CD14-positive monocyte (primary cell): ENCODE data around the gene MTSS2. TPM values are rescaled to one million over a fixed set of nuclear protein-coding genes. Genes with fewer than 3 reads are reported as not detected.

Source experiments
- DNase-seq, 3 donors: peaks; one replicate each; pipeline ENCODE4 v3.0.0-alpha.2; 2011 to 2022
- H2AFZ ChIP-seq: 2 replicates; pipeline ENCODE4 v1.6.0; 2012; ENCODE audit warnings: mild to moderate bottlenecking, low read depth, low read length, inconsistent platforms; ENCODE audit not compliant: insufficient read depth, poor library complexity, severe bottlenecking
- H3K27ac ChIP-seq, 2 donors: 1 replicate in 1 of 2; 2 replicates in 1 of 2; pipeline ENCODE4 v1.5.1; 2012 to 2013; ENCODE audit warnings: low read length in 2 of 2, control low read depth in 1 of 2, inconsistent platforms in 1 of 2, low read depth in 1 of 2, mild to moderate bottlenecking in 1 of 2
- H3K27me3 ChIP-seq, 2 donors: one replicate each; pipeline versions ENCODE4 v1.6.0 to v1.6.1; 2011 to 2013; ENCODE audit warnings: low read length in 2 of 2; ENCODE audit not compliant: control insufficient read depth in 2 of 2, insufficient read depth in 2 of 2
- H3K36me3 ChIP-seq, 2 donors: replicated peaks in 1 of 2; 1 replicate in 1 of 2; 2 replicates in 1 of 2; pipeline versions ENCODE4 v1.5.1 to v1.6.1; 2012 to 2013; ENCODE audit warnings: low read length in 2 of 2, control low read depth in 1 of 2, inconsistent platforms in 1 of 2, mild to moderate bottlenecking in 1 of 2; ENCODE audit not compliant: insufficient read depth in 2 of 2, control insufficient read depth in 1 of 2
- H3K4me1 ChIP-seq, 2 donors: 1 replicate in 1 of 2; 2 replicates in 1 of 2; pipeline versions ENCODE4 v1.5.1 to v1.6.1; 2012 to 2013; ENCODE audit warnings: low read length in 2 of 2, control low read depth in 1 of 2, inconsistent platforms in 1 of 2, mild to moderate bottlenecking in 1 of 2, moderate library complexity in 1 of 2; ENCODE audit not compliant: insufficient read depth in 2 of 2, control insufficient read depth in 1 of 2
- H3K4me2 ChIP-seq: replicated peaks from 2 replicates; pipeline ENCODE3; 2012; ENCODE audit warnings: low read length, moderate library complexity, mild to moderate bottlenecking; ENCODE audit not compliant: poor library complexity, severe bottlenecking; ENCODE audit errors: extremely low read depth
- H3K4me3 ChIP-seq, 3 experiments: fragments of 200-600 bp in 1 of 3; sonication (generic) in 1 of 3; replicated peaks in 1 of 3; 1 replicate in 2 of 3; 2 replicates in 1 of 3; pipeline ENCODE4 v1.5.1; 2011 to 2013; ENCODE audit warnings: low read length in 3 of 3, mild to moderate bottlenecking in 3 of 3, control low read depth in 2 of 3, low read depth in 2 of 3, inconsistent platforms in 1 of 3, moderate library complexity in 1 of 3
- H3K79me2 ChIP-seq: 2 replicates; pipeline ENCODE4 v1.6.0; 2012; ENCODE audit warnings: mild to moderate bottlenecking, control low read depth, inconsistent platforms, low read length, moderate library complexity; ENCODE audit not compliant: insufficient read depth
- H3K9ac ChIP-seq: 2 replicates; pipeline ENCODE4 v1.6.0; 2017; ENCODE audit warnings: low read length, mild to moderate bottlenecking; ENCODE audit not compliant: insufficient read depth, poor library complexity, severe bottlenecking
- H3K9me3 ChIP-seq, 2 donors: replicated peaks in 1 of 2; 1 replicate in 1 of 2; 2 replicates in 1 of 2; pipeline versions ENCODE4 v1.5.1 to v1.6.1; 2012 to 2013; ENCODE audit warnings: low read length in 2 of 2, control low read depth in 1 of 2; ENCODE audit not compliant: control insufficient read depth in 1 of 2, insufficient read depth in 1 of 2
- H4K20me1 ChIP-seq: 2 replicates; pipeline ENCODE4 v1.6.0; 2012; ENCODE audit warnings: mild to moderate bottlenecking, low read length, control low read depth, moderate library complexity; ENCODE audit not compliant: insufficient read depth
- H3K27ac Mint-ChIP-seq, 7 donors: one replicate each; pipeline ENCODE4 v1.8.0; 2020; ENCODE audit warnings: mild to moderate bottlenecking in 7 of 7, mixed read lengths in 7 of 7, moderate library complexity in 6 of 7, inconsistent platforms in 2 of 7
- H3K27me3 Mint-ChIP-seq, 3 donors: one replicate each; pipeline ENCODE4 v1.8.0; 2021 to 2022; ENCODE audit warnings: low read depth in 3 of 3, mild to moderate bottlenecking in 3 of 3, mixed read lengths in 3 of 3, moderate library complexity in 3 of 3, inconsistent platforms in 1 of 3
- H3K36me3 Mint-ChIP-seq, 2 donors: one replicate each; pipeline ENCODE4 v1.8.0; 2020; ENCODE audit warnings: mixed read lengths in 2 of 2, inconsistent platforms in 1 of 2, mild to moderate bottlenecking in 1 of 2
- H3K4me1 Mint-ChIP-seq: one replicate; pipeline ENCODE4 v1.8.0; 2020; ENCODE audit warnings: mild to moderate bottlenecking, mixed read lengths
- H3K4me3 Mint-ChIP-seq, 2 donors: one replicate each; pipeline ENCODE4 v1.8.0; 2020; ENCODE audit warnings: mild to moderate bottlenecking in 2 of 2, mixed read lengths in 2 of 2, moderate library complexity in 1 of 2
- H3K9me3 Mint-ChIP-seq, 7 donors: one replicate each; pipeline ENCODE4 v1.8.0; 2020 to 2022; ENCODE audit warnings: mixed read lengths in 7 of 7, mild to moderate bottlenecking in 6 of 7, moderate library complexity in 6 of 7, inconsistent platforms in 2 of 7
- WGBS: methylation state at CpG from one replicate; pipeline ENCODE4 v1.1.5; 2013; ENCODE audit warnings: missing lambda C conversion rate; ENCODE audit not compliant: insufficient coverage; 5-methylcytosine and 5-hydroxymethylcytosine counted together
- intact Hi-C, 2 donors: fragments of 100-400 bp; cut with micrococcal nuclease; formaldehyde crosslinking; loops; one replicate each; pipeline versions ENCODE4 v1.15.0 to v1.15.1; 2023
- polyA plus RNA-seq, 3 donors: library from polyadenylated mRNA; depleted of rRNA in 1 of 3; unstranded in 2 of 3; stranded (reverse) in 1 of 3; fragments of 300-500 nt in 2 of 3; fragments of >200 nt in 1 of 3; fragmentation: Illumina TruSeq in 2 of 3; gene quantifications; 1 replicate in 2 of 3; 2 replicates in 1 of 3; pipeline ENCODE4 v1.2.3, GENCODE V29; 2012 to 2021
- TF ChIP-seq, protein P1 (sequence below): fragments of 200-600 bp; IDR thresholded peaks from one replicate; pipeline ENCODE4 v1.8.0; 2022; ENCODE audit warnings: antibody characterized with exemption, mild to moderate bottlenecking

The MTSS2 gene
- polyA plus RNA-seq, 3 donors = 1.5 TPM; not detected in 2

DNA sequence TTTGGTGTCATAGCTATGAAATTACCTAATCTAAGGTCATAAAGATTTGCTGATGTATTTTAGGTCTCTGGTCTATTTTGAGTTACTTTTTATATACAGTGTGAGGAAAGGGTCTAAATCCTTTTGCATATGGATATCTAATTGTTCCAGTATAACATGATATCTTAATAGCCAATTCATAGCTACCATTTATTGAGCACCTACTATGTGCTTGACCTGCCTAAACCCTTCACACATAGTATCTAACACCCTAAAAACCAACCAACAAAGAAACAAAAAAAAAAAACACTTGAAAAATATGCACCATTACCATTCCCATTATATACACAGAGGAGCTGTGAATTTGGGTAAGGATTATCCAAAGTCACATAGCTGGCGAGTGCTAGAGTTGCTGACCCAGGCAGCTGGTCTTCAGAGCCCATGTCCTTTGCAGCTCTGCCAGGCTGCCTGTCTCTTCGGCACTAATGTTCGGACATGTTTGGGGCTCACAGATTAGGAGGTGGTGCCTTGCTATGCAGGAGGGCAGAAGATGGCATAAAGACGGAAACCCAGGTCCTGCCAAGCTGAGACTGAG lies 48.8 kb upstream of the MTSS2 start:
- no peak overlapping the region for H3K4me3 Mint-ChIP-seq
- H3K27me3 ChIP-seq = no peaks in the 10 kb centered on the region
- no peaks in the 10 kb centered on the region for H3K79me2 ChIP-seq
- H3K4me2 ChIP-seq = no peak overlapping the region
- H3K4me3 ChIP-seq = no peak overlapping the region
- intact Hi-C loops = no loop called here
- no peak for DNase-seq
- TF ChIP-seq, protein P1, sequence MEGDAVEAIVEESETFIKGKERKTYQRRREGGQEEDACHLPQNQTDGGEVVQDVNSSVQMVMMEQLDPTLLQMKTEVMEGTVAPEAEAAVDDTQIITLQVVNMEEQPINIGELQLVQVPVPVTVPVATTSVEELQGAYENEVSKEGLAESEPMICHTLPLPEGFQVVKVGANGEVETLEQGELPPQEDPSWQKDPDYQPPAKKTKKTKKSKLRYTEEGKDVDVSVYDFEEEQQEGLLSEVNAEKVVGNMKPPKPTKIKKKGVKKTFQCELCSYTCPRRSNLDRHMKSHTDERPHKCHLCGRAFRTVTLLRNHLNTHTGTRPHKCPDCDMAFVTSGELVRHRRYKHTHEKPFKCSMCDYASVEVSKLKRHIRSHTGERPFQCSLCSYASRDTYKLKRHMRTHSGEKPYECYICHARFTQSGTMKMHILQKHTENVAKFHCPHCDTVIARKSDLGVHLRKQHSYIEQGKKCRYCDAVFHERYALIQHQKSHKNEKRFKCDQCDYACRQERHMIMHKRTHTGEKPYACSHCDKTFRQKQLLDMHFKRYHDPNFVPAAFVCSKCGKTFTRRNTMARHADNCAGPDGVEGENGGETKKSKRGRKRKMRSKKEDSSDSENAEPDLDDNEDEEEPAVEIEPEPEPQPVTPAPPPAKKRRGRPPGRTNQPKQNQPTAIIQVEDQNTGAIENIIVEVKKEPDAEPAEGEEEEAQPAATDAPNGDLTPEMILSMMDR = no peak
- H3K36me3 ChIP-seq = peaks cover 31 to 69% of the 10 kb centered on the region in 2 donors
- H3K9me3 ChIP-seq = no peaks in the 10 kb centered on the region
- peaks cover 6 to 10% of the 10 kb centered on the region in 2 donors for H3K4me1 ChIP-seq
- WGBS = 96% methylated on average over 4 of the region's 4 CpGs
- H4K20me1 ChIP-seq = peaks cover 4% of the 10 kb centered on the region
- peak overlapping the region in 1 of 7 donors; percentile 8 for H3K27ac Mint-ChIP-seq
- peaks cover 15% of the 10 kb centered on the region for H3K4me1 Mint-ChIP-seq
- no peaks in the 10 kb centered on the region for H3K9me3 Mint-ChIP-seq
- peaks cover 0 to 2% (median 0%) of the 10 kb centered on the region in 3 donors for H3K27me3 Mint-ChIP-seq
- H2AFZ ChIP-seq = no peak overlapping the region
- H3K36me3 Mint-ChIP-seq = peaks cover 60 to 77% of the 10 kb centered on the region in 2 donors
- no peak overlapping the region for H3K27ac ChIP-seq
- H3K9ac ChIP-seq = no peak overlapping the region

DNA sequence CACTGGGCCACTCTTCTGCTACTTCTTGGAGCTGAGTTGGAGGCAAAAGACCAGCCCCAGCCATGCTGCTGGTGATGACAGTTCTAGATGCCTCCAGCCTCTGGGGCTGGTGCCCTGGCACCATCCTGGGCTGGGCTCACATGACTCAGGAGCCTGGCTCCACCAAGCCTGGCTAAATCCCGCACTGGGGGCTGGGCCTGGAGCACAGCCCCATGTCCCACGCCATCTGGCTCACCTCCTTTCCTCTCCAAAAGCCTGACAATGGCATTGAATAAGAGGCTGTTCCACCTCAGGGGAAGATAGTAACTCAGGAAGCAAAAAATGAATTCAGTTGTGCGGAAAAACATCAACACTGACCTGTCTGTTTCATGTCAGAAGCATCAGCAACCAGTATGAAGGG lies 45.1 kb upstream of the MTSS2 start:
- H3K4me2 ChIP-seq = no peak overlapping the region
- Mint-ChIP-seq H3K9me3 (no peaks in the 10 kb centered on the region), H3K27ac (peak overlapping the region in 1 of 7 donors; percentile 72), H3K27me3 (peaks cover 0 to 2% (median 0%) of the 10 kb centered on the region in 3 donors), H3K36me3 (peaks cover 66 to 87% of the 10 kb centered on the region in 2 donors), H3K4me3 (no peak overlapping the region), H3K4me1 (peaks cover 5% of the 10 kb centered on the region)
- H3K79me2 ChIP-seq = no peaks in the 10 kb centered on the region
- peaks cover 44 to 85% of the 10 kb centered on the region in 2 donors for H3K36me3 ChIP-seq
- H2AFZ ChIP-seq = no peak overlapping the region
- intact Hi-C loops = no loop called here
- H3K27ac ChIP-seq = no peak overlapping the region
- H3K9ac ChIP-seq = no peak overlapping the region
- H3K4me3 ChIP-seq = no peak overlapping the region
- DNase-seq = no peak
- H3K9me3 ChIP-seq = no peaks in the 10 kb centered on the region
- peaks cover 14% of the 10 kb centered on the region for H4K20me1 ChIP-seq
- TF ChIP-seq, protein P1 = no peak
- 100% methylated on average over 1 of the region's 3 CpGs for whole genome bisulfite sequencing
- H3K4me1 ChIP-seq = no peaks in the 10 kb centered on the region
- H3K27me3 ChIP-seq = no peaks in the 10 kb centered on the region
